ENCODE measurements around the gene USP25.

DNA sequence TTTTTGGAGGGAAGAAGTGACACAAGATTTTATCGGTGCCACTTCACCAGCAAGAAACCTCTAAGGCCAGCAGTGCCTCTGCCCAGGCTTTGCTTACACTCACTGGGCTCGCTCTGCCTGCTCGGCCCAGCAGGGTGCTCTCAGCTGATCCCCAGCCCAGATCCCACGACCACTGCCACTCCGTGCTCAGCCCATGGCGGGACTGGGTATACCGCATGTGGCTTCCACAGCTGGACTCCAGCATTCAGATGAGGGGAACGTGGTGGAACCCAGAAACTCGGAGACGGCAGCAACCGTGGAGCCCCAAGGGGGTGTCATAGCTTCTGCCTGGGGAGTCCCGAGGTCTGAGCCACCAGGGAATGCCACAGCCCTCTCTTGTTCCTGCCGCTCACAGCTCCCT is 12.9 kb downstream of the USP25 start:
- TF ChIP-seq, protein P1, sequence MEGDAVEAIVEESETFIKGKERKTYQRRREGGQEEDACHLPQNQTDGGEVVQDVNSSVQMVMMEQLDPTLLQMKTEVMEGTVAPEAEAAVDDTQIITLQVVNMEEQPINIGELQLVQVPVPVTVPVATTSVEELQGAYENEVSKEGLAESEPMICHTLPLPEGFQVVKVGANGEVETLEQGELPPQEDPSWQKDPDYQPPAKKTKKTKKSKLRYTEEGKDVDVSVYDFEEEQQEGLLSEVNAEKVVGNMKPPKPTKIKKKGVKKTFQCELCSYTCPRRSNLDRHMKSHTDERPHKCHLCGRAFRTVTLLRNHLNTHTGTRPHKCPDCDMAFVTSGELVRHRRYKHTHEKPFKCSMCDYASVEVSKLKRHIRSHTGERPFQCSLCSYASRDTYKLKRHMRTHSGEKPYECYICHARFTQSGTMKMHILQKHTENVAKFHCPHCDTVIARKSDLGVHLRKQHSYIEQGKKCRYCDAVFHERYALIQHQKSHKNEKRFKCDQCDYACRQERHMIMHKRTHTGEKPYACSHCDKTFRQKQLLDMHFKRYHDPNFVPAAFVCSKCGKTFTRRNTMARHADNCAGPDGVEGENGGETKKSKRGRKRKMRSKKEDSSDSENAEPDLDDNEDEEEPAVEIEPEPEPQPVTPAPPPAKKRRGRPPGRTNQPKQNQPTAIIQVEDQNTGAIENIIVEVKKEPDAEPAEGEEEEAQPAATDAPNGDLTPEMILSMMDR (IDR thresholded peaks at IDR 0.05; ENCODE audit: insufficient read depth, low read length): no peak
- TF ChIP-seq POLR2AphosphoS5 (IDR thresholded peaks at IDR 0.05; ENCODE audit: low read depth): no peak
- TF ChIP-seq, protein P2, sequence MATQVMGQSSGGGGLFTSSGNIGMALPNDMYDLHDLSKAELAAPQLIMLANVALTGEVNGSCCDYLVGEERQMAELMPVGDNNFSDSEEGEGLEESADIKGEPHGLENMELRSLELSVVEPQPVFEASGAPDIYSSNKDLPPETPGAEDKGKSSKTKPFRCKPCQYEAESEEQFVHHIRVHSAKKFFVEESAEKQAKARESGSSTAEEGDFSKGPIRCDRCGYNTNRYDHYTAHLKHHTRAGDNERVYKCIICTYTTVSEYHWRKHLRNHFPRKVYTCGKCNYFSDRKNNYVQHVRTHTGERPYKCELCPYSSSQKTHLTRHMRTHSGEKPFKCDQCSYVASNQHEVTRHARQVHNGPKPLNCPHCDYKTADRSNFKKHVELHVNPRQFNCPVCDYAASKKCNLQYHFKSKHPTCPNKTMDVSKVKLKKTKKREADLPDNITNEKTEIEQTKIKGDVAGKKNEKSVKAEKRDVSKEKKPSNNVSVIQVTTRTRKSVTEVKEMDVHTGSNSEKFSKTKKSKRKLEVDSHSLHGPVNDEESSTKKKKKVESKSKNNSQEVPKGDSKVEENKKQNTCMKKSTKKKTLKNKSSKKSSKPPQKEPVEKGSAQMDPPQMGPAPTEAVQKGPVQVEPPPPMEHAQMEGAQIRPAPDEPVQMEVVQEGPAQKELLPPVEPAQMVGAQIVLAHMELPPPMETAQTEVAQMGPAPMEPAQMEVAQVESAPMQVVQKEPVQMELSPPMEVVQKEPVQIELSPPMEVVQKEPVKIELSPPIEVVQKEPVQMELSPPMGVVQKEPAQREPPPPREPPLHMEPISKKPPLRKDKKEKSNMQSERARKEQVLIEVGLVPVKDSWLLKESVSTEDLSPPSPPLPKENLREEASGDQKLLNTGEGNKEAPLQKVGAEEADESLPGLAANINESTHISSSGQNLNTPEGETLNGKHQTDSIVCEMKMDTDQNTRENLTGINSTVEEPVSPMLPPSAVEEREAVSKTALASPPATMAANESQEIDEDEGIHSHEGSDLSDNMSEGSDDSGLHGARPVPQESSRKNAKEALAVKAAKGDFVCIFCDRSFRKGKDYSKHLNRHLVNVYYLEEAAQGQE (IDR thresholded peaks at IDR 0.05; ENCODE audit: insufficient replicate concordance, low read depth): no peak
- no peak for TF ChIP-seq SPI1 (IDR thresholded peaks at IDR 0.05; ENCODE audit: borderline replicate concordance, low read depth)
